Measurements from ENCODE around the gene MAGI3.

MAGI3 gene

DNA sequence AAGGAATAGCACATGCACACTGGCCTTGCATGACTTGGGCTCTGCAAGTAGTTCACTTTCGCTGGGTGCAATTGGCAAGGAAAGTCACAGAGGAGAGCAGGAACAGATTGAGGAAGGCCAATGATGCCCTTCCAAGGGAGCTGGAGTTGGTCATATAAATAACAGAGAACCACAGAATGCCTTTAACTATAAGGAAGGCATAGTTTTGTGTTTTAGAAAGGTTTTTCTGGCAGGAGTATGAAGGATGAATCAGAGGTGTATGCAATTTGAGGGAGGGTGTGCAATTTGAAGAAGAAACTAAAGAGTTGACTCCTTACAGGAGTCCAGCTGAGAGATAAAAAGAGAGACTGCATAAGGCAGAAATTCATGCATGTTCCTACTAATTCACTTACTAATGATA is 256.8 kb downstream of the MAGI3 start:
- no peaks in the 10 kb centered on the region for H3K27me3 ChIP-seq (ENCODE audit: control insufficient read depth in 1 of 2, insufficient read depth in 2 of 2, low read length in 2 of 2)

DNA sequence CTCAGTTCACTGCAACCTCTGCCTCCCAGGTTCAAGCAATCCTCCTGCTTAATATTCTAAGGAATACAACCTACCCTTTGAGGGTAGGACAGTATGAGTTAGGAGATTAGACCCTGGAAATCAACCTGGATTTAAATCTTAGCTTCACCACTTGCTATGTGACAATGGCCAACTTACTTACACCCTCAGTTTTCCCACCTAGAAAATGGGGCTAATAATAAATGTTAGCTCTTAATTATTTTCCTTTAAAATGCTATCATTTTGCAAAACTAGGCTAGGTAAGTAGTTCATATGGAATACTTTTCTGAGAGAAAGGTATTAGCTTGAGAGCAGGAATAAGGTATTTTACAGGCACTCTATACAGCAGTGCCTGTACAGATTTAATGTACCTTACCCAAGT is 258.2 kb downstream of the MAGI3 start:
- H3K9ac ChIP-seq (ENCODE audit: low read length) = no peak overlapping the region
- H3K9me3 ChIP-seq (ENCODE audit: low read length) = no peaks in the 10 kb centered on the region
- no peaks in the 10 kb centered on the region for H3K27me3 ChIP-seq (ENCODE audit: control insufficient read depth in 1 of 2, insufficient read depth in 2 of 2, low read length in 2 of 2)
- no peaks in the 10 kb centered on the region for H3K4me1 ChIP-seq (ENCODE audit: insufficient read depth, low read length)
- H3K27ac ChIP-seq (ENCODE audit: low read depth, low read length) = no peak overlapping the region
- no peak overlapping the region for H3K4me3 ChIP-seq (ENCODE audit: low read depth in 1 of 2, low read length in 2 of 2)
- H3K36me3 ChIP-seq (ENCODE audit: insufficient read depth, low read length) = peaks cover under 1% of the 10 kb centered on the region

More for the DNA sequence above, 256.8 kb downstream of the MAGI3 start:
- H3K27ac ChIP-seq (ENCODE audit: low read depth, low read length) = no peak overlapping the region
- peaks cover 2% of the 10 kb centered on the region for H3K36me3 ChIP-seq (ENCODE audit: insufficient read depth, low read length)
- H3K9me3 ChIP-seq (ENCODE audit: low read length) = no peaks in the 10 kb centered on the region
- H3K4me1 ChIP-seq (ENCODE audit: insufficient read depth, low read length) = no peaks in the 10 kb centered on the region
- no peak overlapping the region for H3K9ac ChIP-seq (ENCODE audit: low read length)
- no peak overlapping the region for H3K4me3 ChIP-seq (ENCODE audit: low read depth in 1 of 2, low read length in 2 of 2)

DNA sequence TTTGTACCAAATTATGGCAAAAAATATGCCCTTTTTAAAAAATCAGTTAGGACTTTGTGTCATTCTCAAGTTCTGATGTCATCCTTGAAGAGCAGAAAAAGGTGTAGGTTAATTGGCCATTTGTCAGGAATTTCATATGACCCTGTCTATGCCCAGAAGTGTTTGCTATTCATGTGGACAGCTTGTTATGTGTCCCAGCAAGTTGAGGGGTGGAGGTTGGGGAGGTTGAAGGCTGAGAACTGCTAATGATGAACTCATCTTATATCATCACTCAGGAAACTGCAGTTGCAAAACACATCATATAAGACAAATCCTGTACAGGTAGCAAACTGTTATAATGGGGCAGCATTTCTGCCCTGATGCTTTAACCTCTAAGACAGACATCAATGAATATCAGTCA is 262.5 kb downstream of the MAGI3 start:
- Histone ChIP-seq H3K9me3 (ENCODE audit: low read length) (no peaks in the 10 kb centered on the region), H3K27me3 (ENCODE audit: control insufficient read depth in 1 of 2, insufficient read depth in 2 of 2, low read length in 2 of 2) (no peaks in the 10 kb centered on the region), H3K4me3 (ENCODE audit: low read depth in 1 of 2, low read length in 2 of 2) (no peak overlapping the region), H3K4me1 (ENCODE audit: insufficient read depth, low read length) (peaks cover 13% of the 10 kb centered on the region), H3K27ac (ENCODE audit: low read depth, low read length) (no peak overlapping the region), H3K36me3 (ENCODE audit: insufficient read depth, low read length) (peaks cover 5% of the 10 kb centered on the region), H3K9ac (ENCODE audit: low read length) (no peak overlapping the region)

DNA sequence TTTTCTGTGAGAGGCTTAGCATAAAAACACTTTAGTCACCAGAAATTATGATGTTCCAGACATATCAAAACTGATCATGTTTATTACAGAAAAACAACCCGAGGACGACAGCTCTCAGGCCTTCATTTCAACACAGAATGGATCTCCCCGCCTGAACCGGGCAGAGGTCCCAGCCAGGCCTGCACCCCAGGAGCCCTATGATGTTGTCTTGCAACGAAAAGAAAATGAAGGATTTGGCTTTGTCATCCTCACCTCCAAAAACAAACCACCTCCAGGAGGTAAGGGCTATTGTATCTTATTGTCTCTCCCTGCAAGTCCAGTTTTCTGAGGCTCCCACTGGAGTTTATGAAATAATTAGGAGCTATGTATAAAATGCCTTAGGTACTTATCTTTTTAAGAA is 263.4 kb downstream of the MAGI3 start:
- Histone ChIP-seq H3K27me3 (ENCODE audit: control insufficient read depth in 1 of 2, insufficient read depth in 2 of 2, low read length in 2 of 2) (no peaks in the 10 kb centered on the region), H3K9ac (ENCODE audit: low read length) (no peak overlapping the region), H3K4me3 (ENCODE audit: low read depth in 1 of 2, low read length in 2 of 2) (no peak overlapping the region), H3K4me1 (ENCODE audit: insufficient read depth, low read length) (peaks cover 22% of the 10 kb centered on the region), H3K36me3 (ENCODE audit: insufficient read depth, low read length) (peaks cover 5% of the 10 kb centered on the region), H3K9me3 (ENCODE audit: low read length) (no peaks in the 10 kb centered on the region), H3K27ac (ENCODE audit: low read depth, low read length) (no peak overlapping the region)

DNA sequence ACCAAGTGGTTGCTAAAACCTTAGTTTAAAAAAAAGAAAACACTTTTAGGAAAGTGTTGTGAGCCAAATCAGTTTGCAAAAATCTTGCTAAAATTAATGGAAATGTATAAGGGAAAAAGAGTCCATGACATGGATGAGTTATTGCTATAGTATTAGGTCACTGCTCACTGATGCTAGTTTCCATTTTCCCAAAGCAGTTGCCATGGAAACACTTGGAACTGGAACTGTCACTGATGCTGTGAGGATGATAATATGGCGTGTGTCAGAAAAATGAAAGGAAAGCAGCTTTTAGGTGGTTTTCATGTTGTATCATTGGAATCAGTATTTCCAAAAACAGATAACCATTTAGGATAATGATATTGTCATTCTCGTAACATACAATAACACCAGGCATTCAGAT is 264.6 kb downstream of the MAGI3 start:
- Histone ChIP-seq H3K4me1 (ENCODE audit: insufficient read depth, low read length) (peaks cover 33% of the 10 kb centered on the region), H3K36me3 (ENCODE audit: insufficient read depth, low read length) (peaks cover 5% of the 10 kb centered on the region), H3K9ac (ENCODE audit: low read length) (no peak overlapping the region), H3K9me3 (ENCODE audit: low read length) (no peaks in the 10 kb centered on the region), H3K27ac (ENCODE audit: low read depth, low read length) (no peak overlapping the region), H3K27me3 (ENCODE audit: control insufficient read depth in 1 of 2, insufficient read depth in 2 of 2, low read length in 2 of 2) (no peaks in the 10 kb centered on the region), H3K4me3 (ENCODE audit: low read depth in 1 of 2, low read length in 2 of 2) (no peak overlapping the region)

DNA sequence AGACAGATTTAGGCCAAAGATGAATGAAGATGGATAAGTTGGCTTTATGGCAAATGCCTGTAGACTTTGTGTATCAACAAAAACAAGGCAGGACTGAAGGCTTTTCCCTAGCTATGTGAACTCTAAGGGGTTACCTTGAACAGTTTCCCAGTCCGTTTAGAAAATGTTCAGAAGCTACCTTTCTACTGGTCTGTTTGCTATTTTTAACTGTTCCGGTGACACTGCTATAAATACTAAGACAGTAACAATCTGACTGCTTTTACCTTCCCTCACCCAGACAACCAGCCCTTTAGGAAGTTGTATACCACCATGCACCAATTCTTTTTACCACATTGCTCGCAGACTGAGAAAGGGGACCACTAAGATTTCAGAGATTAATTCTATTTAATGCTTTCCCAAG is 266.8 kb downstream of the MAGI3 start:
- no peaks in the 10 kb centered on the region for H3K27me3 ChIP-seq (ENCODE audit: control insufficient read depth in 1 of 2, insufficient read depth in 2 of 2, low read length in 2 of 2)
- no peaks in the 10 kb centered on the region for H3K9me3 ChIP-seq (ENCODE audit: low read length)
- peaks cover 48% of the 10 kb centered on the region for H3K4me1 ChIP-seq (ENCODE audit: insufficient read depth, low read length)
- H3K27ac ChIP-seq (ENCODE audit: low read depth, low read length) = no peak overlapping the region
- peaks cover 5% of the 10 kb centered on the region for H3K36me3 ChIP-seq (ENCODE audit: insufficient read depth, low read length)
- no peak overlapping the region for H3K4me3 ChIP-seq (ENCODE audit: low read depth in 1 of 2, low read length in 2 of 2)
- peak overlapping the region; percentile 0 for H3K9ac ChIP-seq (ENCODE audit: low read length)

DNA sequence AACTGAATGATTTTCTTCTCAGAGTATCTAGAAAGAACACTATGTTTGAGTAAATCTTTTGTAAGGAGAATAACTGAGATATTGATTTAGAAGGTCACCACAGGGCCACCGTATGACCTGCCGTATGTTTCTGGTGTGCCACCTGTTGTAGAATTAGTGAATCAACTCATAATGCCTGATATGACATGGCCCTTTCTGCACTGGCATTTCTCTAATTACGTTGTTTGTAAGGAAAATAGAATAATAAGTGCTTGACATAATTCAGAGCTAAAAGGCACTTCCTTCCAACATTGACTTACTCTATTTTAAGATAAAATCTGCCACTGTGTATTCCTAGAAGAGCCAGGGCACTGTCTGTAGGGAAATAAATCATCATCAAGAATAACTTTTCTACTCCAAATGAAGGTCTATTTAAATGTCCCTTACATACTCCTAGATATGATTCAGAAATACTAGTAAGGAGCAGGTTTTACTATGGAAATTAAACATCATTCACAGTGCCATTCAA is 267.3 kb downstream of the MAGI3 start:
- H3K9me3 ChIP-seq (ENCODE audit: low read length) = no peaks in the 10 kb centered on the region
- no peak overlapping the region for H3K27ac ChIP-seq (ENCODE audit: low read depth, low read length)
- H3K4me3 ChIP-seq (ENCODE audit: low read depth in 1 of 2, low read length in 2 of 2) = no peak overlapping the region
- H3K9ac ChIP-seq (ENCODE audit: low read length) = no peak overlapping the region
- peaks cover 5% of the 10 kb centered on the region for H3K36me3 ChIP-seq (ENCODE audit: insufficient read depth, low read length)
- H3K4me1 ChIP-seq (ENCODE audit: insufficient read depth, low read length) = peaks cover 48% of the 10 kb centered on the region
- H3K27me3 ChIP-seq (ENCODE audit: control insufficient read depth in 1 of 2, insufficient read depth in 2 of 2, low read length in 2 of 2) = no peaks in the 10 kb centered on the region

DNA sequence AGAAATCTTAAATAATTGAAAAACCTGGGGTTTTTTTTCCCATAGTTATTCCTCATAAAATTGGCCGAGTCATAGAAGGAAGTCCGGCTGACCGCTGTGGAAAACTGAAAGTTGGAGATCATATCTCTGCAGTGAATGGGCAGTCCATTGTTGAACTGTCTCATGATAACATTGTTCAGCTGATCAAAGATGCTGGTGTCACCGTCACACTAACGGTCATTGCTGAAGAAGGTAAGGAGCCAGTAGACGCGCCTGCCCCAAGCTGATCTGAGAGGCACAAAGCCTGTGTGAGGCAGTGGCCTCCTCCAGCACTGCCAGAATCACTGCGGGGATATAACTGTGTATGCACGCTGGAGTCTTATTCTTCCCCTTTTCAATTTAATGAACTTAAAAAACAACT is 268.7 kb downstream of the MAGI3 start:
- Histone ChIP-seq H3K27me3 (ENCODE audit: control insufficient read depth in 1 of 2, insufficient read depth in 2 of 2, low read length in 2 of 2) (no peaks in the 10 kb centered on the region), H3K9me3 (ENCODE audit: low read length) (no peaks in the 10 kb centered on the region), H3K9ac (ENCODE audit: low read length) (no peak overlapping the region), H3K4me1 (ENCODE audit: insufficient read depth, low read length) (peaks cover 53% of the 10 kb centered on the region), H3K4me3 (ENCODE audit: low read depth in 1 of 2, low read length in 2 of 2) (peak overlapping the region in 1 of 2 donors; percentile 29), H3K36me3 (ENCODE audit: insufficient read depth, low read length) (no peaks in the 10 kb centered on the region), H3K27ac (ENCODE audit: low read depth, low read length) (peak overlapping the region; percentile 12)

DNA sequence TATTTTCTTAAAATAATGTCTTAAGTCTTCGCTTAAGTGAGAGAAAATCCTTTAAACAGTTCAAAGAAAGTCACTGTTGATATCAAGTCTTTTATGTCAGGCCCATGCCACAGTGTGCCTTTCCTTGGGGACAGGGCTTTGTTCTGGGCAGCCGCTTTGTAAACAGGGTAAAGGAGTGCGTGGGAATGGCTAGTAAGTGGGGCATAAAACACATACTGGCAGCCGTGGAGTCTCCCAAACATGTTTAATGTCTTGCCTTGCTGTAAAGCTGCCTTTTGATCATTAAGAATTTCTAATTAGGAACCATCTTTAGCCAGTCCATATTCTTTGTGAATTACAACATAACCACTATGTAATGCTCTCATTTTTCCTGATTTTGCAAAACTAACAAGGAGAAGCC is 269.2 kb downstream of the MAGI3 start:
- Histone ChIP-seq H3K4me3 (ENCODE audit: low read depth in 1 of 2, low read length in 2 of 2) (peak overlapping the region in 1 of 2 donors; percentile 29), H3K9me3 (ENCODE audit: low read length) (no peaks in the 10 kb centered on the region), H3K4me1 (ENCODE audit: insufficient read depth, low read length) (peaks cover 53% of the 10 kb centered on the region), H3K9ac (ENCODE audit: low read length) (no peak overlapping the region), H3K36me3 (ENCODE audit: insufficient read depth, low read length) (no peaks in the 10 kb centered on the region), H3K27me3 (ENCODE audit: control insufficient read depth in 1 of 2, insufficient read depth in 2 of 2, low read length in 2 of 2) (no peaks in the 10 kb centered on the region), H3K27ac (ENCODE audit: low read depth, low read length) (peak overlapping the region; percentile 12)

DNA sequence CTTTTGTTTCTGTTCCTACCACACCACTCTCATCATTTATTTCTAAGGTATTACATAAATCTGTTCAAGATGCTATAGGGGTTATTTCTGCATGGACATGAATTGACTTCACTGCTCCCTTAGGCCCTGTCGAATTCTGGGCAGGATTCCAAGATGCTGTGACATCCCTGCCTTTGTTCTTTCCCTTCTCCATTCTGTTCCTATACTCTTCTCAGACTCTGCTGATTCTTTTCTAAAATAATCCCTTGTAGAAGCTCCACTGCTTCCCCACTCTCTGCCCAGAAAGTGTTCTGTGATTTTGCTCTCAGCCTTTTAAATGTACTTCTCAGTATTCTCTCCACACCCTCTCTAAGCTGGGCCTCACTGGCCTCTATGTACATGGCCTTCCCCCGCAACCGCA is 269.8 kb downstream of the MAGI3 start:
- H3K9ac ChIP-seq (ENCODE audit: low read length) = no peak overlapping the region
- H3K36me3 ChIP-seq (ENCODE audit: insufficient read depth, low read length) = no peaks in the 10 kb centered on the region
- peaks cover 53% of the 10 kb centered on the region for H3K4me1 ChIP-seq (ENCODE audit: insufficient read depth, low read length)
- no peak overlapping the region for H3K4me3 ChIP-seq (ENCODE audit: low read depth in 1 of 2, low read length in 2 of 2)
- H3K27ac ChIP-seq (ENCODE audit: low read depth, low read length) = peak overlapping the region; percentile 12
- H3K27me3 ChIP-seq (ENCODE audit: control insufficient read depth in 1 of 2, insufficient read depth in 2 of 2, low read length in 2 of 2) = no peaks in the 10 kb centered on the region
- H3K9me3 ChIP-seq (ENCODE audit: low read length) = no peaks in the 10 kb centered on the region

DNA sequence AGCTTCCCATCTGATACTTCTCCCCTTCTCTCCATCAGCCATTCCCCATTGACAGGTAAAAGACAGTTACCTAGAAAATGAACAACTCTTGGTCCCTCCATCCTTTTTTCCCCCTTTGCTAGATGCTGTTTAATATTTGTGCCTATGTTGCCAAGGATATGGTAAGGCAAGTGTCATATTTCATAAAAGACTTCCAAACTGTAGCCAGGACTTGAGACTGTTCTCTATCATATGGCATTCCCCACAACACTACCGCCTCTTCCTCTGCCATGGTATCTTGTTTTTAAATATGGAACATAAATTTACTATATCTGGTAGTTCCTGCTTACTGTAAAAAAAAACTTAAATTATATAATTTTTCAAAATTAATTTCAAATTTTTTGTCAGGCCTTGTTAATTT is 271.8 kb downstream of the MAGI3 start:
- Histone ChIP-seq H3K9ac (ENCODE audit: low read length) (no peak overlapping the region), H3K27ac (ENCODE audit: low read depth, low read length) (no peak overlapping the region), H3K36me3 (ENCODE audit: insufficient read depth, low read length) (no peaks in the 10 kb centered on the region), H3K9me3 (ENCODE audit: low read length) (no peaks in the 10 kb centered on the region), H3K4me1 (ENCODE audit: insufficient read depth, low read length) (peaks cover 46% of the 10 kb centered on the region), H3K4me3 (ENCODE audit: low read depth in 1 of 2, low read length in 2 of 2) (no peak overlapping the region), H3K27me3 (ENCODE audit: control insufficient read depth in 1 of 2, insufficient read depth in 2 of 2, low read length in 2 of 2) (no peaks in the 10 kb centered on the region)

DNA sequence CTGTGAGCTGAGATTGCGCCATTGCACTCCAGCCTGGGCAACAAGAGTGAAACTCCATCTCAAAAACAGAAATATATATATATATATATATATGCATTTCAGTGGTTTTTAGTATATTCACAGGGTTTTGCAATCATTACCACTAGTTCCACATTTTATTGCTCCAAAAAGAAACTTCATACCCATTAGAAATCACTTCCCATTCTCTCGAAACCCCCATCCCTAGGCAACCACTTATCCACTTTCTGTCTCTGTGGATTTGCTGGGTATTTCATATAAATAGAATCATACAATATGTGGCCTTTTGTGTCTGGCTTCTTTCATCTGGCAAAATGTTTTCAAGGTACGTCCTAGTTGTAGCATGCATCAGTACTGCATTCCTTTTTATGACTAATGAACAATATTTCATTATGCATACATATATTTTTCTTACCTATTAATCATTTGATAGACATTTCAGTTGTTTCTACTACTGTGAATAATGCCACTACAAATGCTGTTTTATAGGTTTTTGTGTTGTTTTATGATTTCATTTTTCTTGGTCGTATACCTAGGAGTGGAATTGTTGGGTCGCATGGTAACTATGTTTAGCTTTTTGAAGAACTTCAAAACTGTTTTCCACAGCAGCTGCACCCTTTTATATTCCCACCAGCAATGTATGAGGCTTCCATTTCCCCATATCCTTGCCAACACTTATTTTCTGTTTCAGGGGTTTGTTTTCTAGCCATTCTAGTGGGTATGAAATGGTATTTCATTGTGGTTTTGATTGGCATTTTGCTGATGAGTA is 273.0 kb downstream of the MAGI3 start:
- H3K27me3 ChIP-seq (ENCODE audit: control insufficient read depth in 1 of 2, insufficient read depth in 2 of 2, low read length in 2 of 2) = no peaks in the 10 kb centered on the region
- H3K27ac ChIP-seq (ENCODE audit: low read depth, low read length) = no peak overlapping the region
- H3K4me3 ChIP-seq (ENCODE audit: low read depth in 1 of 2, low read length in 2 of 2) = no peak overlapping the region
- H3K9me3 ChIP-seq (ENCODE audit: low read length) = no peaks in the 10 kb centered on the region
- no peaks in the 10 kb centered on the region for H3K36me3 ChIP-seq (ENCODE audit: insufficient read depth, low read length)
- H3K4me1 ChIP-seq (ENCODE audit: insufficient read depth, low read length) = peaks cover 34% of the 10 kb centered on the region
- H3K9ac ChIP-seq (ENCODE audit: low read length) = no peak overlapping the region
